HUES64 (cell line): ENCODE measurements around the gene STX1A.
"Not testable (repeated sequence)": the region's sequence is repeated elsewhere in the genome, so short reads cannot be mapped to it uniquely, and the experiment has no call there.

Experiments
- H3K27ac ChIP-seq: 2 replicates; pipeline ENCODE4 v1.7.0; 2013; ENCODE audit warnings: low read depth, low read length, inconsistent platforms
- H3K27me3 ChIP-seq: 2 replicates; pipeline ENCODE4 v1.6.1; 2013; ENCODE audit warnings: mild to moderate bottlenecking, low read length; ENCODE audit not compliant: insufficient read depth
- H3K36me3 ChIP-seq: 2 replicates; pipeline ENCODE4 v1.6.1; 2013; ENCODE audit warnings: mild to moderate bottlenecking, low read length; ENCODE audit not compliant: insufficient read depth
- H3K4me1 ChIP-seq: 2 replicates; pipeline ENCODE4 v1.6.1; 2013; ENCODE audit warnings: mild to moderate bottlenecking, low read length, moderate library complexity; ENCODE audit not compliant: insufficient read depth
- H3K4me3 ChIP-seq: 2 replicates; pipeline ENCODE4 v1.5.1; 2013; ENCODE audit warnings: mild to moderate bottlenecking, low read length, moderate library complexity
- H3K9ac ChIP-seq: 2 replicates; pipeline ENCODE4 v1.6.1; 2013; ENCODE audit warnings: mild to moderate bottlenecking, low read depth, low read length
- H3K9me3 ChIP-seq: 2 replicates; pipeline ENCODE4 v1.6.1; 2013; ENCODE audit warnings: low read depth, low read length; ENCODE audit not compliant: insufficient read depth
- WGBS: fragments of 150-250, 120-280 bp; methylation state at CpG from one replicate; pipeline ENCODE4 v1.1.7; 2013; ENCODE audit warnings: missing lambda C conversion rate; 5-methylcytosine and 5-hydroxymethylcytosine counted together

STX1A gene

GRCh38 chr7:73719806-73720169 is 319 bp upstream of the STX1A start:
- no peaks in the 10 kb centered on the region for H3K36me3 ChIP-seq
- H3K4me3 ChIP-seq = peak overlapping the region; percentile 88
- 12% methylated on average over 16 of the region's 16 CpGs for WGBS
- no peaks in the 10 kb centered on the region for H3K9me3 ChIP-seq
- H3K9ac ChIP-seq = no peak overlapping the region
- no peak overlapping the region for H3K27ac ChIP-seq
- H3K27me3 ChIP-seq = peaks cover 24% of the 10 kb centered on the region
- no peaks in the 10 kb centered on the region for H3K4me1 ChIP-seq

GRCh38 chr7:73718438-73718881 is 1.0 kb downstream of the STX1A start:
- Histone ChIP-seq H3K27me3 (peaks cover 24% of the 10 kb centered on the region), H3K9ac (no peak overlapping the region), H3K4me1 (no peaks in the 10 kb centered on the region), H3K36me3 (no peaks in the 10 kb centered on the region), H3K9me3 (no peaks in the 10 kb centered on the region), H3K4me3 (peak overlapping the region; percentile 88), H3K27ac (no peak overlapping the region)
- WGBS = 65% methylated on average over 7 of the region's 9 CpGs

DNA sequence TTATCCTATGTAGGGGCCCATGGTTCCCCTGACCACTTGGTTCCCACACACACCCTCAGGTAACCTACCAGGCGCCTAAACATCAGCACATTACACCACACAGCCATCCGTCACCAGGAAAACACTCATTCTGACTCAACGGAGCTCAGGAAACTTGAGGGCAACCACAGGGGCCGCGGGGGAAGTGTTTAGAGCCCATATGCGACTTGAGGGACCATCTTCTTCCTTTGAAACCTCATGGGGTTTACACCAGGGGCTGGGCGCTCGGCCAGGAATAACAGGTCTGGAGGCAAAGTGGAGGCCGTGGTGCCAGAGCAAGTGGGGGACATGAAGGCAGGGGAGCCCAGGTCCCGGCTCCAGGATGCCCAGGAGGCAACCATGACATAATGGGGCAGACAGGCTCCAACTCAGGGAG is 1.5 kb downstream of the STX1A start:
- H3K27me3 ChIP-seq = peaks cover 24% of the 10 kb centered on the region
- 84% methylated on average over 10 of the region's 10 CpGs for WGBS
- H3K9me3 ChIP-seq = no peaks in the 10 kb centered on the region
- H3K4me1 ChIP-seq = no peaks in the 10 kb centered on the region
- 0 out of 2 replicates have a peak overlapping the region, but pooled peaks have one; percentile 88 for H3K4me3 ChIP-seq
- no peak overlapping the region for H3K9ac ChIP-seq
- no peaks in the 10 kb centered on the region for H3K36me3 ChIP-seq
- no peak overlapping the region for H3K27ac ChIP-seq

DNA sequence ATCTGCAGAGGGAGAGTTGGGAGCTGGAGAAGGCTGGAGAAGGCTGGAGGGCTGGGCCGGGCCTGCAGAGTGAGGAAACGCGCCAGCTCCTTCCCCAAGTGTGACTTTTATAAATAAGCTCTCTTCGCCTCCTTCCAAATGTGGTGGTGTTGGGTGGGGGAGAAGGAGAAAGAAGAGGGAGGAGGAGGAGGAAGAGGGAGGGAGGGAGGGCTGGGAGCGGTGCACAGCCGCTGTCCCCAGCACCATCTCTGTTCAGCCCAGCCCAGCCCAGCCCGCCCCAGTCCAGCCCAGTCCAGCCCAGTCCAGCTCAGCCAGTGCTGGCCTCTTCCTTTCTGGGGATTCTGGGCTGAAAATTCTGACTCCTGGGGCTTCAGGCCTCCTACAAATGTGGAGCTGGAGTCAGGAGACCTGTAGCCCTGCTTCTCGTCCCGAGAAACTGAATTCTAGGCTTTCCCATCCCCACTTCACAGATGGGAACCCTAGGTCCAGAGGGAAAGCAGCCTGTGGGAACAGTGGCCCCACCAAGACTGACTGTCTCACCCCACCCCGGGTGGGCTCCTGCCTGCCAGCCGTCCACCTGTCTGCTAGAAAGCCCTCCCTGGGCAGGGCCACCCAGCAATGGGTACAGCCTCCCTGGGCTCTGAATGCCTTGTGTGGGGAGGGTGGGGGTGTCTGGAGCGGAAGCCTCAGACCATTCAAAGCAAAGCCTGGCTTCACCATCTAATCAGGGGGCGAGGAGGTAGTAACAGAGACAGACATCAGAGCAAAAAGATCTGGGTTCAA is 2.3 kb downstream of the STX1A start:
- H3K9ac ChIP-seq = no peak overlapping the region
- peaks cover 24% of the 10 kb centered on the region for H3K27me3 ChIP-seq
- no peaks in the 10 kb centered on the region for H3K9me3 ChIP-seq
- H3K4me1 ChIP-seq = no peaks in the 10 kb centered on the region
- H3K4me3 ChIP-seq = no peak overlapping the region
- no peak overlapping the region for H3K27ac ChIP-seq
- no peaks in the 10 kb centered on the region for H3K36me3 ChIP-seq
- WGBS = 90% methylated on average over 13 of the region's 13 CpGs

DNA sequence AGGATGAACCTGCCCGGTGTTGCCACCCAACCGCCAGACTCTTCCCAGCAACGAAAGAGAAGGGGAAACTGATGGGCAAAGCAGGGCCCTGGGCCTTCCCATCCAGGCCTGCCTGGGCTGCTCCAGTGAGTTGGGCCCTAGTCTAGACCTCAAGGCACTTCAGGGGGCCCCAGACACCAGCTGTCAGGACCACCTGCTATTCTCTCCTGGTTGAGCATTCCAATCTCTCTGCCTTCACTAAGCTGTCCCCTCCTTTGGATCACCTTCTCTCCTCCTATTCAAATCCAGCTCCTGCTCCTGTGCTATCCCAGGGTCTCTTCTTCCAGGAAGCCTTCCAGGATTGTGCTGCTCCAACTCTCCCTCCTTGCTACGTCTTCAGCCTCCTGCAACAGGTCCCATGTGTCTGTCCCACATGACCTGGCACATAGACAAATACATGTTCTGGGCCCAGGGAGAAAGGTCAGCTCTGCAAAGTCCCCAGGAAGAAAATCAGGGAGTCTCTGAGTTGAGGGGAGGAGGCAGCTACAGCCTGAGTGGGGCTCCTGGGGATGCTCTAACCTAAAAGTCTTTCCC is 3.1 kb downstream of the STX1A start:
- H3K9ac ChIP-seq = no peak overlapping the region
- H3K4me3 ChIP-seq = no peak overlapping the region
- H3K36me3 ChIP-seq = no peaks in the 10 kb centered on the region
- 90% methylated on average over 4 of the region's 4 CpGs for WGBS
- H3K27me3 ChIP-seq = peaks cover 24% of the 10 kb centered on the region
- no peaks in the 10 kb centered on the region for H3K9me3 ChIP-seq
- no peak overlapping the region for H3K27ac ChIP-seq
- H3K4me1 ChIP-seq = no peaks in the 10 kb centered on the region

- WGBS = 86% methylated on average over 16 of the region's 16 CpGs
- Histone ChIP-seq H3K36me3 (no peaks in the 10 kb centered on the region), H3K9me3 (no peaks in the 10 kb centered on the region), H3K27ac (no peak overlapping the region), H3K4me3 (no peak overlapping the region), H3K4me1 (no peaks in the 10 kb centered on the region), H3K27me3 (peaks cover 24% of the 10 kb centered on the region), H3K9ac (no peak overlapping the region)
These were observed 3.7 kb downstream of the STX1A start for GRCh38 chr7:73715648-73716317.

DNA sequence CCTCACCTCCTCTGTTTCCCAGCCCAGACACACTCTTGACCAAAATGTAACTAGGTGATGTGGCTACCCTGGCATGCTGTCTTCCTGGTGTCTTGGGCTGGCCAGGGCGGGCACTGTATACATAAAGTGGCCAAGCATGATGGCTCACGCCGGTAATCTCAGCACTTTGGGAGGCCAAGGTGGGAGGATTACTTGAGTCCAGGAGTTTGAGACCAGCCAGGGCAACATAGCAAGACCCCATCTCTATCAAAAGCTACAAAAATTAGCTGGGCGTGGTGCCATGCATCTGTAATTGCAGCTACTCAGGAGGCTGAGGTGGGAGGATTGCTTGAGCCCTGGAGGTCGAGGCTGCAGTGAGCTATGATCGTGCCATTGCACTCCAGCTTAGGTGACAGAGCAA is 6.2 kb downstream of the STX1A start:
- not testable (repeated sequence) for H3K27me3 ChIP-seq

GRCh38 chr7:73712773-73713172 is 6.7 kb downstream of the STX1A start:
- H3K36me3 ChIP-seq = no peaks in the 10 kb centered on the region
- no peak overlapping the region for H3K27ac ChIP-seq
- H3K27me3 ChIP-seq = 0 out of 2 replicates have a peak, but pooled peaks cover under 1% of the 10 kb centered on the region
- H3K9me3 ChIP-seq = no peaks in the 10 kb centered on the region
- H3K9ac ChIP-seq = no peak overlapping the region
- H3K4me1 ChIP-seq = no peaks in the 10 kb centered on the region
- no peak overlapping the region for H3K4me3 ChIP-seq
- WGBS = 100% methylated on average over 1 of the region's 1 CpG

More for the DNA sequence above, 6.2 kb downstream of the STX1A start:
- H3K9me3 ChIP-seq, H3K9ac ChIP-seq, H3K36me3 ChIP-seq, H3K4me1 ChIP-seq, H3K4me3 ChIP-seq, H3K27ac ChIP-seq: not testable (repeated sequence)
- 86% methylated on average over 6 of the region's 6 CpGs for WGBS

DNA sequence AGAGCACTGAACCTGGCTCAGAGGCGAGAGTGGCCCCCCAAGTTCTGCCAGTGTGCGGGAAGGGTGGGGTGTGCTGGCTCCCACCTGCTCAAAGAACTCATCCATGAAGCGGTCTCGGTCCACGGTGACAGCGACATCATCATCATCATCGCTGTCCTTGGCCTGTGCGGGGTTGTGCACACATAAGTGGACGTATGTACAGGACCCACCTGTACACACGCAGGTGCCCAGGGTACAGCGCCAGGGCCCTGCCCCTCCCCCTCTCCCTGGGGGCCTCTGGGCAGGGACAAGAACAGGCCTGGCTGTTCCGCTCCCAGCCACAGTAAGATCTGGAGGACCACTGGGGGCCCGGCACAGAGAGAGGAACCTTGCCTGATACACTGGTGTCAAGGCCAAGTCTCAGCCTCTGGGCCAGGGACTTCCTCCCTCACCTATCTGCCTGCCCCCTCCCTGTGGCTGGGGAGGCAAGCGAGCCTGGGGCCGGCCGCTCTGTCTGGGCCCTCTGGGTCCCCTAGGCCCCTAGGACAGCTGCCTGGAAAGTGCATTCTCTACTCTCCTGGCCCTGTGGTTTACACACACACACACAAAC is 10.4 kb downstream of the STX1A start:
- H3K27me3 ChIP-seq = no peaks in the 10 kb centered on the region

DNA sequence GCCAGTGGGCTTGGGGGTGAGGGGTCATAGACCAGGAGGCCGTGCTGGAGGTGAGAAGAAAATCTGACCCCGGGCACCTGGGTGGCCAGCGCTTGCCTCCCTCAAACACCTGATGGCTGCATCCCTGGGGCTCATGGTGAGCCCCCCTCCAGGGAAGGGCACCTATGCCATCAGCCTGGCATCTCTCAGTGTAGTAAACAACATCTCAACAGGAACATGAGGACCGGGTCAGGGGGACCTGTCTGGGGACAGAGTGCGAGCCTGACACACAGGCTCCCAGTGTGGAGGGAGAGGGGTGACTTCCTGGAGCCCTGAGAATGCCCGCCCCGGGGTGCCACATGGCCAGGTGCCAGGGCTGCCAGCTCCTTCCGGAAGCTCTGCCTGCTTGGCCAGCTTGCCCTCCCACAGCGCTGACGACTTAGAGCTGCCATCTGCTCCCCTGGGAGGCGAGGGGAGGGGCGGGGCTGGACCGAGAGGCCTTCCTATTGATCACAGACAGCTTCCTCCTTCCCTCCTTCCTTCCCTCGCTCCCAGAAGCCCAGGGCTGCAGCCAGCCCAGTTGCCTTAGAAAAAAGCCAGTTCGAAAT is 12.3 kb downstream of the STX1A start:
- 77% methylated on average over 15 of the region's 15 CpGs for WGBS
- peaks cover 5% of the 10 kb centered on the region; the same call in 1 of the 2 replicates for H3K36me3 ChIP-seq
- peaks cover 7% of the 10 kb centered on the region for H3K4me1 ChIP-seq
- no peaks in the 10 kb centered on the region for H3K9me3 ChIP-seq
- H3K4me3 ChIP-seq = no peak overlapping the region
- H3K27ac ChIP-seq = no peak overlapping the region
- H3K9ac ChIP-seq = no peak overlapping the region
- no peaks in the 10 kb centered on the region for H3K27me3 ChIP-seq

More for the DNA sequence above, 10.4 kb downstream of the STX1A start:
- Histone ChIP-seq H3K9ac (no peak overlapping the region), H3K4me3 (no peak overlapping the region), H3K4me1 (no peaks in the 10 kb centered on the region), H3K36me3 (no peaks in the 10 kb centered on the region), H3K9me3 (no peaks in the 10 kb centered on the region), H3K27ac (no peak overlapping the region)
- WGBS = 95% methylated on average over 16 of the region's 16 CpGs
